IPS-11a (cell line): ENCODE measurements around the gene SLC32A1.

Experiments used
- H3K4me3 ChIP-seq: one replicate; pipeline ENCODE4 v1.5.1; 2013; ENCODE audit warnings: low read depth, low read length, control low read depth

The SLC32A1 gene, protein sequence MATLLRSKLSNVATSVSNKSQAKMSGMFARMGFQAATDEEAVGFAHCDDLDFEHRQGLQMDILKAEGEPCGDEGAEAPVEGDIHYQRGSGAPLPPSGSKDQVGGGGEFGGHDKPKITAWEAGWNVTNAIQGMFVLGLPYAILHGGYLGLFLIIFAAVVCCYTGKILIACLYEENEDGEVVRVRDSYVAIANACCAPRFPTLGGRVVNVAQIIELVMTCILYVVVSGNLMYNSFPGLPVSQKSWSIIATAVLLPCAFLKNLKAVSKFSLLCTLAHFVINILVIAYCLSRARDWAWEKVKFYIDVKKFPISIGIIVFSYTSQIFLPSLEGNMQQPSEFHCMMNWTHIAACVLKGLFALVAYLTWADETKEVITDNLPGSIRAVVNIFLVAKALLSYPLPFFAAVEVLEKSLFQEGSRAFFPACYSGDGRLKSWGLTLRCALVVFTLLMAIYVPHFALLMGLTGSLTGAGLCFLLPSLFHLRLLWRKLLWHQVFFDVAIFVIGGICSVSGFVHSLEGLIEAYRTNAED

DNA sequence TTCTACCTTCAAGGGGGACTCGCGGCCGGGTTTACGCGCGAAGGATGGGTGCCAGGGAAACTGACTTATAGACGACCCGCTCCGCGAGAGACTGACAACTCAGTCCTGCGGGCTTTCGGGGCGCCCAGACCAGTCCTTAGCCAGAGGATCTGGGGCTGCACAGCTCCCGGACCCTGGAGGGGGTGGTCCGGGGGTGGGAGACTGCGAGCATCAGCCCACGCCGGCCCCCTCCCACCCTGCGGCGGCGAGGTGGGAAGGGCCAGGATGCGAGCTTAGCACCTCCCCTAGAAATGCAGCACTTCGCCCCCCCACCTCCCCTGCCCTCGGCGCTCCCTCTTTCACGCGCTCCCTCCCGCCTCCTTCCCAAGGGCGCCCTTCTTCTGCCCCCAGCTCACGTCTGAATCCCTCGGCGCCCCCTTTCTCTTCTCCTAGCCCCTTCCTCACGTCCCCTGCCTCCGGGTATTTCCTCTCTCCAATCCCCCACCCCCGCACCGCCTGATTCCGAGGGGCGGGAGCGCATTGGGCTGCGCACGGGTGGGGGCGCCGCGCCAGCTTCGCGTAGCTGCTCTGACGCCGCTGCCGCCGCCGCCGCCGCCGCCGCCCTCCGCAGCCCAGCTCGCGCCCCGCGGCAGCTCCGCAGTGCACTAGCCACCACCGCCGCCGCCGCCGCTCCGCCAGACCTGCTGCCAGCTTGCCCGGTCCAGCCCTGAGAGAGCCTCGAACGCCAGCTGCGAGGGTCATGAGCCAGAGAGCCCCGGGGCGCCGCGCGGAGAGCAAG, at the start of gene SLC32A1:
Gene SLC32A1, plus strand, starts transcription at position 639 of the 778 bp plus-strand sequence. CDS start 239 bp downstream, outside the sequence.
- peak within 1 kb of the TSS; percentile 6 for H3K4me3 ChIP-seq

DNA sequence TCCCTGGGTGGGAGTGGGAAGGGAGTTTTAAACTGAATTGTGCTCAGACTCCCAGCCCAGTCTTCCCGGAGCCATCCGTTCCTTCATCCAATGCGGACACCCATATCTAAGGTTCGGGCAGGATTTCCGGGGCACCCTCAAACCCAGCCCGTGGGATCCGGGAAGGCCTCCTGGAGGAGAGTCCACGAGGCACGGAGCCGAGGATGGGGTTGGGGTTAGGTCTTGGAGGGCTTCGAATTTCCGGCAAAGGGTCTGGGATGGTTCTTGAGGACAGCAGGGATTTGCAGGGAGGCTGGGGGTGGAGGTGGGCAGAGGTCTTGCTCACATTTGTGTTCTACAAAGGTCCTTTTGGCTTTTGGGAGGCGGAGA, 49.5 kb upstream of the SLC32A1 start:
- H3K4me3 ChIP-seq: no peak overlapping the region

- H3K4me3 ChIP-seq: no peak overlapping the region
Observed at GRCh38 chr20:38676576-38676975, 47.7 kb upstream of the SLC32A1 start.

DNA sequence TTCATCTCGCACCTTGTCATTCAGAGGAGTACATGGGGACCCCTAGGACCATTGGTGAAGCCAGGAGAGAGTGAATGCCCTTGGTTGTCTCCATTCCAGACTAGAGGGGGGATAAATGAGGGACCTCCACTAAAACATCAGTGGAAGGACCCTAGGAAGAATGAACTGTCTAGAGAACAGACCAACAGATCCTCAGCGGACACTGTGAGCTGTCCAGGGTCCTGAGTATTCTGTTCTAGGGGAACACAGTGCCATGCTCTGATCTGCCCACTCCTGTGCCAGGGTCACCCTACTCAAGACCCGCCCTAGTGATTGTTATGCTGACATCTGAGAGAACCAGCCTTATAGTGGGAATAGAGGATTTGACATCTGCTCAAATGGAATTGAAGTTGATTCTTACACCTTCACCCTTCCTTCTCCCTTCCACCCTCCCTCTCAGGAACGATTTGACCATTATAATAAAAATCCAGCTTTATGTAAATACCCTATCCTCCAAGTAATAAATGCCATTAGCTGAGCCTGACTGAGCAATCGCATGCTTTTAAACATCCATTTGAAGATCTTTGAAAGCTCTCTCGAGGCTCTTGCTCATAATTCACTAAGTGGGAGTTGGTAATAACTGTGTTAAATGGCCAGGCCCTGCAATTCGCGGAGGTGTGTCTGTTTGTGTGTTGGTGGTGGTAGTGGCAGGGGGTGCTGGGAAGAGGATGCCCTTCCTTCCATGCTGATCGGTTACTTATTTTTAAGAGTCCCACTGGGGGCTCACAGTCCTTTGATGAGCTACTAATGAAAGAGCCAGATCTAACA, 43.6 kb upstream of the SLC32A1 start:
- no peak overlapping the region for H3K4me3 ChIP-seq

DNA sequence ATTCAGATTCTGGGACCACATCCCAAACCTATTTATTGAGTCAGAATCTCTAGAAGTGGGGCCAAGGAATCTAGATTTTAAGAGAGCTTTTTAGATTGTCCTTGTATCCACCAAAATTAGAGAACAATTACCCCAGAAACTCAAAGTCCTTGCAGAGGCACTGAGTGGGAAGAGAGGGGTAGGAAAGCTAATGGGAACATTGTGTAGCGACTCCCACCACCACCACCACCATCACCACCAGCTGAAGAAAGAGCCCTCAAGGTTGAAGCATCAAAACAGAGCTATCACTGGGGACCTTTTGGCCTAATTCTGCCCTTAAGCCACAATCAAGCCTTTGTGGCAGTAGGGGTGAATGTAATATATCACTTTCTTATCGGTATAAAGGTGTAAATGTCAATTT, 39.0 kb upstream of the SLC32A1 start:
- H3K4me3 ChIP-seq: no peak overlapping the region

DNA sequence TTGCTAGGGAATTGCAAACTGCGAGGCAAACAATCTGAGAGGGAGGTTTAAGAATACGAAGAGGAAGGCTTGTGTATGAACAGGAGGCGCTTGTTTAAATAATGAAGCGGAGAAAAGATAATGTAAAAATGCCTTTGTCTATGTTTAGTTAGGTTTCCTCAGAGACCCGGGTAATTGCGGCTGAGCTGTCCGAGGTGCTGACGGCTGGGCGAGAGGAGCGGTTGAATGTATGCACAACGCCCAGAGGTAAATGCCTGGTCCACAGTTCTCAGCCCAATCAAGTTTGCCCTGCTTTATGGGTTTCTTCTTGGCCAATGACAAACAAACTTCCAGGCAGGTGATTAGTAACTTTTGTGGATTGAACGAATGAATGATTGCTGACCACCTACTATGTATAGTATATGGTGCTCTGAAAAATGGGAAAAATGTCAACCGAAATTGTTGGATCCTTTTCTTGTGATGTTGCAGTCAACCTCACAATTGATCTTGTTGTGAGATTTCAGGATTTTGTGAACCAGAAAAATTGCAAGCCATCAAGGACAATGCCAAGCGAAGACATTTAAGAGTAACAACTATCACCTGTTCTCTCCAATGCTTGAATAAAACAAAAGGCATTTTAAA, 38.3 kb upstream of the SLC32A1 start:
- H3K4me3 ChIP-seq: no peak overlapping the region

GRCh38 chr20:38692436-38693411, 31.6 kb upstream of the SLC32A1 start:
- no peak overlapping the region for H3K4me3 ChIP-seq

- H3K4me3 ChIP-seq: no peak overlapping the region
Observed at GRCh38 chr20:38697306-38697705, 27.0 kb upstream of the SLC32A1 start.

DNA sequence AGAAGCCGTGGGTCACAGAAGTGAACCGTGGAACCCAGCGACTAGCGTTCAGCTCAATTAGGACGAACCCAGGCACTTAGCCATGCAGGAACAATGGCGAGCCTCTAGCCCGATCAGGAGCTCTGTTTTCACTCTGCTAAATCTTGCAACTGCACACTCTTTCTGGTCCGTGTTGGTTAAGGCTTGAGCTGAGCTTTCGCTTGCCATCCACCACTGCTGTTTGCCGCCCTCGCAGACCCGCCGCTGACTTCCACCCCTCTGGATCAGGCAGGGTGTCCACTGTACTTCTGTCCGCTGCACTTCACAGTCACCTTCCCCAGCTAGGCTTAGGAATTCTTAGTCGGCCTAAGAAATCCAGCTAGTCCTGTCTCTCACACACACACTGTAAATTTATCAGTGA, 25.7 kb upstream of the SLC32A1 start:
- H3K4me3 ChIP-seq: no peak overlapping the region

DNA sequence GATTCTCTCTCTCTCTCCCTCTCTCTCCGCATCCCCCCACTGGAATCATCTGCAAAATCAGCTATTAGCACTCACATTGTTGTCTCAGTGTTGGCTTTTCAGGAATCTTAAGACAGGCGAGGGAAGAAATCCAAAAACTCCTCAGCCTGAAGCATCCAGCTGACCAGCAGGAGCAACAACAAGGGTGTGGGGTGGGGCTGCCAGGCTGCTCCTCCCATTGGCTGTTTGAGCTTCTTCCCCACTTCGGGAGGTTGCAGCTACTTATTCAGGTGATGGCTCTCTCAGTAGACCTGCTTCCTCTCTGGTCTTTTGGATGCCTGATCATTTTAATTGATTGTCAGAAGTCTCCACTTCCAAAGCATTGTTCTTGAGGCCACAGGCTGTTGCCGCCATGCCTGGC, 24.1 kb upstream of the SLC32A1 start:
- H3K4me3 ChIP-seq: no peak overlapping the region

DNA sequence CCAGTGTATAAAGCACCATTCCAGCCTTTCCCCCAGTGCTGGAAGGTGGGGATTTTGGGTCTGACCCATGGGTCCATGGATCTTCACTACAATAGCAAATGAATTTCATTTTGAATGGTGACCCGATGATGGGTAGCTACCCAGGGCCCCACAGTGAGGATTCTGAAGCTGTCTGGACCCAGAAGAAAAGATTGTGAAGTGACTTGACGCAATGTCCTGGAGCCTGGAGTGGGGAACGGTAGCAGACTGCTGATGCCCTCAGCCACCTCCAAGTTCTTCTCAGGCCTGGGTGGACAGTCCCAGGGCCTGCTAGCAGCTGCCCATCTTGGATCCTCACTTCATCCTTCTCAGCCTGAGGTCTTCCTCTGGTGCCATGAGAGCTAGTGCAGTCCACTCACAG, 23.4 kb upstream of the SLC32A1 start:
- H3K4me3 ChIP-seq: no peak overlapping the region

GRCh38 chr20:38703526-38703925, 20.8 kb upstream of the SLC32A1 start:
- no peak overlapping the region for H3K4me3 ChIP-seq

- H3K4me3 ChIP-seq: no peak overlapping the region
Observed at GRCh38 chr20:38704136-38704535, 20.1 kb upstream of the SLC32A1 start.

GRCh38 chr20:38706509-38706908, 17.8 kb upstream of the SLC32A1 start:
- no peak overlapping the region for H3K4me3 ChIP-seq

DNA sequence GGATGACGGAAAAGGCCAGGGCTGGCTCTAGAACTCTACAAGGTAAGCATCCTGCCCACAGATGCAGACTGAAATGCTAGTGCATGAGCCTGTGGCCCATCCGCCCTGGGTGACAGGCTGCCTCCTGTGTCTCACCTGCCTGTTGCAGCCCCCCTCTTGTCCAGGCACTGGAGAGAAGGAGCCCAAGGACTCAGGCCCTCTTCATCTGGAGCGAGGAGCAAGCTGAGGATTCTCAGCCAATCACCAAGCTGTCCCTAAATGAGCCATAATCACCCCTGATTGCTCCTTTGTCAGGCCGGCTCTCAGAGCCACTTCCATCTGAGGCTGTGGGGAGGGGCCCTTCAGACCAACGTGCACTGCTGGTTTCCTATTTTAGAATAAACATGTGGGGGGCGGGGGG, 10.0 kb upstream of the SLC32A1 start:
- no peak overlapping the region for H3K4me3 ChIP-seq

GRCh38 chr20:38715646-38716045, 8.6 kb upstream of the SLC32A1 start:
- H3K4me3 ChIP-seq: no peak overlapping the region

GRCh38 chr20:38722683-38723016, 1.6 kb upstream of the SLC32A1 start:
- no peak overlapping the region for H3K4me3 ChIP-seq

- H3K4me3 ChIP-seq: peak overlapping the region; percentile 6
Observed at GRCh38 chr20:38723017-38723847, 1.1 kb upstream of the SLC32A1 start.

DNA sequence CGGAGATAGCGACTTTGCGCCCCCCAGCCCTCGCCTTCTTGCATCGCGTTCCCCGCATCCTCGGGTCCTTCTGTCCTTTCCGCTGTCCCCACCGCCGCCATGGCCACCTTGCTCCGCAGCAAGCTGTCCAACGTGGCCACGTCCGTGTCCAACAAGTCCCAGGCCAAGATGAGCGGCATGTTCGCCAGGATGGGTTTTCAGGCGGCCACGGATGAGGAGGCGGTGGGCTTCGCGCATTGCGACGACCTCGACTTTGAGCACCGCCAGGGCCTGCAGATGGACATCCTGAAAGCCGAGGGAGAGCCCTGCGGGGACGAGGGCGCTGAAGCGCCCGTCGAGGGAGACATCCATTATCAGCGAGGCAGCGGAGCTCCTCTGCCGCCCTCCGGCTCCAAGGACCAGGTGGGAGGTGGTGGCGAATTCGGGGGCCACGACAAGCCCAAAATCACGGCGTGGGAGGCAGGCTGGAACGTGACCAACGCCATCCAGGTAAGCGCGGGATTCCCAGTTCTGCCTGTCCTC, 401 bp downstream of the SLC32A1 start:
- no peak overlapping the region for H3K4me3 ChIP-seq
